HL-60 (cell line): ENCODE results near the gene TDRD9.

Source experiments
- DNase-seq, 2 experiments: peaks; one replicate each; pipeline ENCODE4 v3.0.0-alpha.2; 2010 to 2020; ENCODE audit warnings: low read depth in 1 of 2, low spot score in 1 of 2
- H3K27ac ChIP-seq: fragments of 250-450 bp; sonication (Bioruptor Pico); replicated peaks from 2 replicates; pipeline ENCODE4 v1.5.1; 2020; ENCODE audit warnings: mild to moderate bottlenecking, moderate library complexity
- H3K27me3 ChIP-seq: fragments of 250-450 bp; sonication (Bioruptor Pico); 2 replicates; pipeline ENCODE4 v1.5.1; 2021; ENCODE audit warnings: mild to moderate bottlenecking, moderate library complexity; ENCODE audit not compliant: insufficient read depth, poor library complexity, severe bottlenecking
- H3K4me3 ChIP-seq: replicated peaks from 2 replicates; pipeline ENCODE4 v1.5.1; 2011; ENCODE audit warnings: mild to moderate bottlenecking, control low read depth, low read length; ENCODE audit not compliant: insufficient read depth
- CTCF ChIP-seq: IDR thresholded peaks from one replicate; pipeline ENCODE4 v1.5.1; 2011; ENCODE audit warnings: low read length, control low read depth, inconsistent platforms; ENCODE audit not compliant: insufficient read depth
- GABPA ChIP-seq: IDR thresholded peaks from 2 replicates; pipeline ENCODE4 v1.6.1; 2012; ENCODE audit warnings: low read depth
- POLR2AphosphoS5 ChIP-seq: IDR thresholded peaks from 2 replicates; pipeline ENCODE4 v1.6.1; 2012; ENCODE audit warnings: low read depth
- REST ChIP-seq: IDR thresholded peaks from 2 replicates; pipeline ENCODE4 v1.6.1; 2012; ENCODE audit warnings: low read depth; ENCODE audit not compliant: insufficient replicate concordance
- SPI1 ChIP-seq: IDR thresholded peaks from 2 replicates; pipeline ENCODE4 v1.6.1; 2012; ENCODE audit warnings: low read depth, mild to moderate bottlenecking, borderline replicate concordance

The TDRD9 gene

GRCh38 chr14:104080376-104081260 is 152.4 kb downstream of the TDRD9 start:
- Histone ChIP-seq H3K4me3 (no peak overlapping the region), H3K27ac (no peak overlapping the region), H3K27me3 (no peaks in the 10 kb centered on the region)
- DNase-seq = no peak
- TF ChIP-seq GABPA (no peak), CTCF (no peak), POLR2AphosphoS5 (no peak), REST (no peak), SPI1 (no peak)

GRCh38 chr14:104081261-104081835 is 153.1 kb downstream of the TDRD9 start:
- H3K27ac ChIP-seq = no peak overlapping the region
- DNase-seq = no peak
- H3K27me3 ChIP-seq = no peaks in the 10 kb centered on the region
- no peak overlapping the region for H3K4me3 ChIP-seq
- no peak for TF ChIP-seq POLR2AphosphoS5
- TF ChIP-seq CTCF = no peak
- TF ChIP-seq SPI1 = no peak
- no peak for TF ChIP-seq GABPA
- TF ChIP-seq REST = no peak

- H3K27ac ChIP-seq = no peak overlapping the region
- H3K27me3 ChIP-seq = no peaks in the 10 kb centered on the region
- DNase-seq = no peak
- TF ChIP-seq REST = no peak
- TF ChIP-seq GABPA = no peak
- no peak for TF ChIP-seq CTCF
- TF ChIP-seq POLR2AphosphoS5 = no peak
- TF ChIP-seq SPI1 = no peak
- no peak overlapping the region for H3K4me3 ChIP-seq
Measured at GRCh38 chr14:104081951-104082464, 153.8 kb downstream of the TDRD9 start.
